HG02623 (cell line): Measurements from ENCODE around the gene HPF1.
"Not testable (repeated sequence)": the region's sequence is repeated elsewhere in the genome, so short reads cannot be mapped to it uniquely, and the experiment has no call there.

ENCODE experiments used
- ATAC-seq: cut with Tn5 transposase; IDR thresholded peaks from one replicate; pipeline ENCODE4 v1.9.1; 2021; ENCODE audit warnings: moderate library complexity; ENCODE audit not compliant: unreplicated experiment

HPF1 gene

DNA sequence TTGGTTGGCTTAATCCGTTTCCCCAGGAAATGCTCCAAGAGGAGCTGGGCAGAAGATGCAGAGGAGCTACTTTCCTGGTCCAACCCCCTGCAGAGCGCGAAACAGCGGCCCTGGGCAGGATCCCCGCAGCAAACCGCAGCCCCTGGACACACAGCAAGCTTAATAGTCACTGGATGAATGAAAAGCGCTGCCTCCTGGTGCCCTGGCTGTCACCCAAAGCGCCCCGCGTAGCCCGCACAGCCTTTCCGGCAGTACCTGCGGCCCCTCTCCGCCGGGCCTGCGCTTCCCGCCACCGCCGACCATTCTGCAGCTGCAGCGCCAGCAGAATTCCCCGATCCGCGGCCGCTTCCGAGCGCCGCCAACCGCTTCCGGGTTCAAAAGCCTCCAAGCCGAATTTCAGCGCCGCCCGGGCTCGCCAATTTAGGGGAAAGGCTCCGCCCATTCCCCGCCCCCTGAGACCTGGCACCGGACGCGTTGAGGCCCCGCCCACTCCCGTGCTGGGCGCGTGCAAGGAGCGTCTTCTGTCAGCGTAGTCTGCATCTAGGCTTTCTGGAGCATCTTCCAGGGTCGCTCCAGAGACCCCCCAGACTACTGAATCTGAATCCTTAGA lies at the start of gene HPF1:
Gene HPF1 (minus strand): TSS at position 370 of the 610 bp plus-strand sequence. CDS start 67 bp downstream, at position 303.
- peak; percentile 93 for ATAC-seq

DNA sequence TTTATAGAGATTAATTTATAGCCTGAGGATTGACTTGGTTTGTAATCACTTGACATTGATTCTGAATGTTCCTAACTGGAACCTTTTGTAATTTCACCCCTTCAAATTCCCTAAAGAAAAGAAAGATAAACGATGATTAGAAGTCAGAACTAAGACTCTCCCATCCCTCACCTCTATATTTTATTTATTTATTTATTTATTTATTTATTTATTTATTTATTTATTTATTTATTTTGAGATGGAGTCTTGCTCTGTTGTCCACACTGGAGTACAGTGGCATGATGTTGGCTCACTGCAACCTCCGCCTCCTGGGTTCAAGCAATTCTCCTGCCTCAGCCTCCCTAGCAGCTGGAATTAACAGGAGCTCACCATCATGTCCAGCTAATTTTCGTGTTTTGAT lies 49.0 kb upstream of the HPF1 start:
- not testable (repeated sequence) for ATAC-seq

DNA sequence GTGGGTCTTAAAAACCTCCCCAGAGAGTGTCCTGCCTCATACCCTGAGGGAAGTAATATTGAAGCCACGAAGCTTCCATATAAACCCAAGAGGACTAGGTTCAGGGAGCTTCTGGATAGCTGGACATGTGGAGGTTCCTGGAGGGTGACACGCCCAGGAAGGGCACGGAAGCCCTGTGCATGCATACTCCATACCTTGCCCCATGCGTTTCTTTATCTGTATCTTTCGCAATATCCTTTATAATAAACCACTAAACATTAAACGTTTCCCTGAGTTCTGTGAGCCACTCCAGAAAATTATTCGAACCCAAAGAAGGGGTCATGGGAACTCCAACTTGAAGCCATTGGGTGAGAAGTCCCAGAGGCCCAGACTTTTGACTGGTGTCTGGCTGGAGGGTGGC lies 45.7 kb upstream of the HPF1 start:
- no peak for ATAC-seq

DNA sequence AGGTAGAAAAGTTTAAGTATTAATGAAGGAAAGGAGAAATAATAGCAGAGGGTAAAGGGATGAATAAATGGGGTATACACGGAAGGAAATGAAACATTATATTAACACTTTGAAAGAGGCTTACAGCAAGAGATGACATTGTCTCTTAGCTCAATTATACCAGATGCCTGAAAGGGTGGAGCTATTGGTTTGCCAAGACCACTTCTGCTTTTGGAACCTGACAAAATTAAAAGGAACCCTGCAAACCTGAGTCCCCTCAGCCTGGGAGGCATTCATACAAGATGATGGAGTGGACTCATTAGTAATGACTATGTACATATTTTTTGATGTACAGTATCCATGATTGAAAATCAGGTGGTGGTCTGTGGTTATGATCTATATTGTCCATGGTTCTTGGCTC lies 45.1 kb upstream of the HPF1 start:
- ATAC-seq: no peak

DNA sequence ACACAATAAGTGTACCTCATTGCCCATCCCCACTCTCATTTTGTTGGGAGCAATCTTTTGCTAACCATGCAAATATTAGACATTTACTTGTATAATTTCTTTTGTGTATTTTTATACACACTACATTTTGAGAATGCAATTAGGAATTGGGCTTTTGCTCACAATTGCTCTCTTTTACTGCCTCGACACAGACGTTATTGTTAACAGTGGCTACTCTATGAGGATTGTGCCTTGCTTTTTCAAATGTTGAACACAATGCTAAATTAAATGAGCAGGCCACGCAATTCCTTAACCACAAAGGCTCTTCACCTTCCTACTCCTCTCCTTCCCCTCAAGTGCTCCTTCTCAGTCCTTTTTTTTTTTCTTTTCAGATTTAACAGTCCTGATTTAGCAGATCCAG lies 42.8 kb upstream of the HPF1 start:
- ATAC-seq: no peak

DNA sequence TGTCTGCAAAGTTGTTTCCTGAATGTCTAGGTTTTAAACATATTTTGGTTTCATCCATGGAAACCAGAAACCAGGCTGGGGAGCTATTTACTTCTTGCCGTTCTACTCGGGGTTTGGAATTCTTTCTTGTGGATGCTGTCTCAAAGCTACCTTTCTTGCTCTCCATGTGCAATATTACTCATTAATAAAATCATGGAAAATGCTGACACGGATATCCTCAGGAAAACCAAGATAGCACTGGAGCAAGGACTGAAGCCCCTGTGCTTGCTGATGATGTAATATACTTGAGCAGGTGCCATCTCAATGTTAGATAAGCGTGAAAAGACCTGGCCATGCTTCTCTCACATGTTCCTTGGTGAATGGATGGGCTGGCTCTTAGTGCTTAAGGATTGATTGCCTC lies 41.5 kb upstream of the HPF1 start:
- no peak for ATAC-seq

DNA sequence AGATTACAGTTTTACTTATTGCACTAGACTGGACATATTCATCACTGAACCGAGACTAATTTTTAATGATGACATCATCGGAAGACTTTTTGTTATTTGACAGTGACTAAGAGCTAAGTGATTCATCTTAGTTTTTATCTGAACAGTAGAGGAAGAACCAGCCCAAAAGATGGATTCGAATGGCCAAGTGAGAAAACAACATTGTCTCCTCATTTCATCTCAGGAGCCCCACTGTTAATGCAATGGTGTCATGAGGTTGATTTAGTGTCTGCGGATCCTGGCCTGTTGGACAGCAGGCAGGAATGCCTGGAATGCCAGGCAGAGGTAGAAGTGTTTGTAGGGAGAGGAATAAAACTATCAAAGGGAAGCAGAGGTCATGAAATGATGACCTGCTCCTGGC lies 37.8 kb upstream of the HPF1 start:
- no peak for ATAC-seq

DNA sequence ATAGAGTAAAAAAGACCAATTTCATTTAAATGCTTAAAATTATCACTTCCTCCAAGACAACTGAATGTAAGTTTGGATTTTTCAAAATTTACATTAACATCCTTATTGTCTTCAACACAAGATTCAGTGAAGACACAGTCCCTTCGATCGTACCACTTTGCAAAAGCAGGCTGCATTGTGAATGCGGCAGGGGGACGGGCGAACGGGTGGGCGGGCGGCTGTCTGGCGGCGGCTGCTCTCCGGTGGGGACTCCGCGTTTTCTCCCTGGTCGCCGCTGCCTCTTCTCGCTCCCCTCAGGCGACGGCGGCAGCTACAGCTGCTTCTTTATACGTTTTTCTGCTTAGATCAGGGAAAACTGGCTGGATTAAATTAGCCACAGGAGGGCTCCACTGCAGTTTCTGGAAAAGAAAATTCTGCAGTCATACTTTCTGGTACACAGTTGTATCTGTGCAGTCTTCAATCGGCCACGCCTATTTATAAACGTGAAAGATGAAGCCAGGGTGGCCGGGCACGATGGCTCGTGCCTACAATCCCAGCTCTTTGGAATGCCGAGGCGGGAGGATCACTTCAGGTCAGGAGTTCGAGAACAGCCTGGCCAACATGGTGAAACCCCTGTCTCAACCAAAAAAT lies 33.9 kb upstream of the HPF1 start:
- ATAC-seq: no peak

DNA sequence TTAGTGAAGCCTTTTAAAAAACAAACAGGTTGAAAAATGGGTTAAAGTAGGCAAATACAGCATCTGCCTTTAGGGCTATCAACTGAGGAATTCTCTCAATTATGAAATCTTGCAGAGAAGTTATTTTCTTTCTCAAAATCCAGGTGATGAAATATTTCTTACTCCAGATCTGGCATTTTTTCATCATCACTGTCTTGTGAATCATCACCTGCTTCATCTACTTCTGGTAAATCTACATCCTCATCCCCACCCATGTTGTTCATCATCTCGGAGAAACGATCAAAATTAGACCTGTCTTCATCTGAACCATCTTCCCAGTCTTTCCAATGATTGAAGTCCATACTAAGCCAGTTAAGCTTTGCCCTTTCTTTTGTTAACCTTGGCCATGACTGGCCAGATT lies 33.3 kb upstream of the HPF1 start:
- ATAC-seq: no peak

DNA sequence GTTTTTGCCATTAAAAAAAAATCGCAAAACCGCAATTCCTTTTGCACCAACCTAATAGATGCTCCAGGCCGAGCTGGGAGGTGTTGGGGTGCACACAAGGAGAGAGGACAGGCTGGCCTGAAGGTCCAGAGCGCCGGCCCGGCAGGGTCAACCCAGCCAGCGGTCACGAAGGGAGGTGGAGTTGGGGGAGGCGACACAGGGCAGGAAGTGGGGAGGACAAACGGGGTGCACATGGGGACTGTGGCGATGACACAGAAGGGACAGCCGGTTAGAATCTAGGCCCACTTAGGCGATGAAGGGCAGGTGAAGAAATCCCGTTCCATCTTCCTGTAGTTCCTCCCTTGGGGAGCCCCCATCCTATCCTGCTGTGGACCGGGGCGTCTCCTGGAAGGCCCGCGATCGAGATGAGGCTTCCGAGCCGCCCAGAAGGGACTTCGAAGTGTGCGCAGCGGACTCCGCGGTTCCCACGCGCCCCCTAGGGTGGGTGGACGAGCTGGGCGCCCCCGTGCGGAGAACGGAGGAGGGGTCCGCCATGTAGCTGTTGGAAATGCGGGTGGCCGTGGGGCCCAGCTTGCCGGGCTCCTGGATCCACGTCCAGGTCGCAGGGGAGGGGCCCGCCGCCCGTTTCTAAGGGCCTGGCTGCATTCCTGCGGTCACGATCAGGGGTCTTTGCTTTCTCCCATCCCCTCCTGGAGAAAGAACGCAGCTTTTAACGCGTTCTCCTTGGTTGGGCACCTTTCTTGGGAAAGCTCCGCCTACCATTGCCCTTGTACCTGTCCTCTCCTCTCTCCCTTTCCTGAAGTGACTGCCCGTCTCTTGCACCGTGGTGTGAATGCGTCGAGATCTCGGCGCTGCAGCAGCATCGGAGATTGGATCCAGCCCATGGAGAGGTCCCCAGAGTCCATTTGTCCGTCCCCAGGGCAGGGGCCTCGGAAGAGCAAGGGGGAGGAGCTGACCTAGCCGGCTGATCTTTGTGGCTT lies 17.0 kb upstream of the HPF1 start:
- ATAC-seq: peak; percentile 50

DNA sequence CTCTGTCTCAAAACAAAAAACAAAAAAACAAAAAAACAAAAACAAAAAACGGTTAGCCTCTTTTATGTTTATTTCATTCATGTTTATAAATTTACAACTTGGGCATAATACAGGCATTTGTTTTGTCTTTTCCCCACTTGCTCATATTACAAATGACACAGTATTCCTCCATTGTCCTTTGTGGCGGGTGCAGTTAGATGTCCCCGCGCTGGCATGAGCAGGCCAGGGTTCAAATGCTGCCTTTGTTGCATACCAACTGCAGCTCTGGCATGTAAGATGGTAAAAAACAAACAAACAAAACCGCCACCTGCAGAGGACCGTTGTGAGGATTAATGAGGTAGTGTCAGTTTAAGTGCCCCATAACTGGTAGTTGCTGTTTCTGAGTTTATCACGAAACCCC lies 16.1 kb upstream of the HPF1 start:
- ATAC-seq: no peak

DNA sequence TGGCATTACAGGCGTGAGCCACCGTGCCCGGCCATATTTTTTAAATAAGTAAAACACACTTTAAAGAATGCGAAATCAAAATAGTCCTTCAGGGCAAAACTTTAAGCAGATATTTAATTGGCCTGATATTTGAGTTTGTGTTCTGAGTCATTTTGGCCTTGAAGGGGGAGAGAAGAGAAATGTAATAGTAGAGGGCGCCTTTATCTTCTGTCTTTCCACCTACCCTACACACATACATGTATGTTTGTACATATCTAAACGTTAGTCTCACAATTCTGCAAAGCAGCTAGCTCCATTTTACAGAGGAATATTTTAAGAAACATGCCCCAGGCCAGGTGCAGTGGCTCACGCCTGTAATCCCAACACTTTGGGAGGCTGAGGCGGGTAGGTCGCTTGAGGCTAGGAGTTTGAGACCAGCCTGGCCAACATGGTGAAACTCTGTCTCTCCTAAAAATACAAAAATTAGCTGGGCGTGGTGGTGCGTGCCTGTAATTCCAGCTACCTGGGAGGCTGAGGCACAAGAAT lies 13.9 kb upstream of the HPF1 start:
- not testable (repeated sequence) for ATAC-seq

DNA sequence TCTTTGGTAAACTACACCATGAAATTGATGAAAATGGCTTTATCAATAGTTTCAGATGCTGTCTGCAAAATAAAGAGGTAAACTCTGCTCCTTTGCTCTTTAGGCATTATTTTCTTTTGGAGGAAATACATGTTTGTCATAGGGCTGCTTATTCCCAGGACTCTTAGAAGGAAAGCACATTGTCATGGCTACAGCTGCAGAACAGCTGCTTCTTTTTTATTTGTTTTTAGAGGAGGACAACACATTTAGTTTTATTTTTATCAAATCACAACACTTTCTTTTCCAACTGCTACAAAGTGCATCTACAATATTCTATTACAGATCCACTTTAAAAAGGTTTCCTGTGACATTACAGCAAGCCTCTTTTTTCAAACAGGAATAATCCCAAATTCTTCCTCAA lies 12.7 kb upstream of the HPF1 start:
- no peak for ATAC-seq

DNA sequence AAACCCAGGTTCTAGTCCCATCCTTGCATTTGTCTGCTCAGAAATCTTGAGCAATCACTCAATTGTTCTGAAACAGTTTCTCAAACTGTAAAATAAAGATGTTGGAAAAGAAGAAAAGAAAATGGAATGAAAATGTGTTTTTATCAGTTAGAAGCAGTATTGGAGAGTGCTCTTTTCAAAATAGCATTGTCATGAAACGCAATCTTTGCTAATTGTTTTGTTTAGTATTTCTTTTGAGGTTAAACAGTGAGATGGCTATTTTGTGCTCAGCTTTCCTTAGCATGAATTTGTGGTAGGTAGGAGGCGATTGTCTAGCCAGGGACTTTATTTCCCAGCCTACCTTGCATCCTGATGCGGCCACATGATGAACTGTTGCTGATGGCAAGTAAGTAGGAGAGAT lies 10.6 kb upstream of the HPF1 start:
- ATAC-seq: no peak

DNA sequence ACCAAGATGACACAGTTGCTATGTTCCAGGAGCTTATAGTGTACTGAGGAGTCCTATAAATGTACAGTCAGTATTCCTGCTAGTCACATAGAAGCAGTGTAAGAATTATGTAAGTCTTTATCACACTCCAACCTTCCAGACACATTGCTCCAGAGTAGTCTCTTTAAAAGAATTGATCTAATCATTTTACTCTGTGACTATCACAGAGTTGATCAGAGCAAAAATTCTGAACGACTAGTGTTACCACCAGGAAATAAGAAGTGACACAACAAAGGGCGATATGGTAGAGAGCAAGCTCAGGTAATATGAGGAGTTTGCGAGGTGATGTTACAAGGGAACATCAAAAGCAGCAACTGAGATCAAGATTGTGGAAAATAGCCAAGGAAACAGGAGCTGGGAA lies 9.0 kb upstream of the HPF1 start:
- no peak for ATAC-seq

DNA sequence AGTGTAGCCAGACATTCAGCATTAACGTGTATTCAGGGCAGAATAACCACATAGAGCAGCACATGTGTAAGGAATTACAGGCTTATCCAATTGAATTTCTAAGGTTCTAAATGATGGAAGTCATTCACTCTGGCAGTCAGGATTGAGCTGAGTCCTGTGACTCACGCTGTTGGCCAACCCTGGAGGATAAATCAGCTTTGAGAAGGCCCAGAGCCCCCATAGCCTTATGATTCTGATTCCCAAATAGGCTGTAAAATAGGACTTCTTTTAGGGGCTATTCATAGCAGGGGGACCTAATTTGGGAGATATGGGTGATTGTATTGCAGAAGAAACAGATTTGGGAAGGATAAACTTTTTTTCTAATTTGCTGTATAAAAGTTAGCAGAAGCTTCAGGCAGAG lies 8.1 kb upstream of the HPF1 start:
- no peak for ATAC-seq

DNA sequence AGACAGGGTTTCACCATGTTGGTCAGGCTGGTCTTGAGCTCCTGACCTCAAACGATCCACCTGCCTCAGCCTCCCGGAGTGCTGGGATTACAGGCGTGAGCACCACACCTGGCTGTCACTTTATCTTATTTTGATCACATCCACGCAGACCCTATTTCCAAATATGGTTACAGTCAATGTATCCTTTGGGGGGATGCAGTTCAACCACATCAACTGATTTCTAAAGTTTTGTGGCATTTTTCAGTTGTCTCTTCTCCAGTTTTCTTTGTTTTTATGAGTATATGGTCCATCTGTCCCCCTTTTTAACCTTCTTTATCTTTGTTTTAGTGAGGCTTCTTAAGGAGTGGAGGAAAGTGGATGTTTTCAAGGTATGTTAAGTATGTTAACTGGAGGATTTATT lies 4.1 kb upstream of the HPF1 start:
- no peak for ATAC-seq

DNA sequence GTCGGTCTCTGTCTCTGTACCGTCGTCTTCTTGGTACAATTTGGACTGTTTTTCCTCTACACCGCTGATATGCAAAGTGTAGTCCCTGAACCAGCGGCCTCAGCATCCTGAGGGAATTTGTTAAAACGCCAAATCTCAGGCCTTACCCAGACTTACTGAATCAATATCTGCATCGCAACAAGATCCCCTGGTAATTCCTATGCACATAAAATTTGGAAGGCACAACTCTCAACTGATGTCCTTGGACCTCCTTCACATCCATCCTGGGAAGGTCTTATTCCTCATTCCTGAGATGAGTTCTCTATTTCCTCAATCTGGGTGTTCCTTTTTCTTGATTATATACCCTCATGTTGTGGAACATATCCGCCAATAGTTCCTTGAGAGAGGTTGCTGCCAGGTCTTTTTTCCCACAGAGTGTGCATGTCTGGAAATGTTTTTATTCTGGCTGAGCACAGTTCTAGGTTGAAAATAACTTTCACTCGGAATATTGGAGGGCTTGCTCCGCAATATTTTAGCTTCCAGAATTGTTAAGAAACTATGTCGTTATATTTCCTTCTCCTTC lies 738 bp upstream of the HPF1 start:
- ATAC-seq: no peak

DNA sequence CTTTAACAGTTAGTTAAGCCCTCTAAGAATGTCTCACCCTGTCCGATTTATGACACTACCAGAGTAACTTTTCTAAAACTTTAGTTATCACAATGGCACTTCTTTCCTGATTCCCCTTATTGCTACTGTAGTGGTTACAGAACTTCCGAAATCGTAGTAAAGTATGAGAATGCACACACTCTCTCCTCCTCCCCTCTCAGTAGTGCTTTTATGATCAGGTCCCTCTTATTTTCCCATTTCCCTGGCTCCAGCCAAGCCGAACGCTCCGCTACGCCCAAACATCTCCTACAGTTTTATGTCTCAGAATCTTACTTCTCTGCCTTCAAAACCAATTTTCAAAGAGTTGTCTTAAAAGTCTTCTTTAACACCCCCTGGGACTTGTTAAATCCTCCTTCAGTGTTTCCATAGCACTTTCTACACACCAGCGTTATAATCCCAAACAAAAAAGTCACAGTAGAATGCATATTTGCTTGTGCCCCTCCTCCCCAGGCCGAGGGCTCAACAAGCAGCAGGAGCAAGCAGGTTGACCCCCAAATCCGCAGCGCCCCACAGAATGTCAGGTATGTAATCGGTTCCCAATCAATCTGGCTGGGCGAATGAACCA lies 671 bp downstream of the HPF1 start:
- peak; percentile 24 for ATAC-seq

DNA sequence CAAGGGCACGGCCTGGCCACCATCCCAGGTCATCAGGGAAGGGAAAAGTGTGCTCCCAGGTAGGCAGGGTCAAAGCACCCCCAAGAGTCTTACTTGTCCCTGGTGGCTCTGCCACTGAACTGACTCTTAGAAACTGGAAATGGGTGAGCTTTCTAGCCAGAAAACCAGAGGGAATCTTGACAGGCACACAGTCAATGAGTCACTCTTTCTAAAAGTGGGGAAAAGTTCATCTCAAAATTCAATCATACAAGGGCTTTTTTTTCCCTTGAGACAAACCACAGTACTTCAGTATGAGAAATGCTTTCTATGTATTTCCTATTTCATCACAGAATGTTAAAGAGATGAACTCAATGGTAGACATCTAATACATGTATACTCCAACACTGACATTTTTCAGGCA lies 12.5 kb downstream of the HPF1 start:
- ATAC-seq: no peak

DNA sequence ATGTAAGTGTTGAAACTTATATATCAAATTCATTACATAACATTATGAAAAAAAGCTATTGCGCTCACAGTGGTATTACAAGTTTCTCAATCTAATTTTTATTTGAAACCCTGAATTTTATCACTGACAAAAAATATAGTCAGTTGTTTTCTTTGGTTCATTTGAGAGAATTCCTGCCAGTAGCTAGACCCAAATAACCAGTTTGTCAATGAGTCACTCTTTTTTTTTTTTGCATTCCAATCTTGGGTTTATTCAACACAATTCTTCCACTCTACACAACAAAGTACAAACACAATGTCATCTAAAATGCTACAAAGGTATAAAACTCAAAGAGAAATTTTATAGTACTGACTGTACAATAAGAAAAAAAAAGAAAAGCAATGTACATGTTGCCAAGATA lies 13.1 kb downstream of the HPF1 start:
- no peak for ATAC-seq
